Heart left ventricle (tissue), 13 donors: Measurements from ENCODE around the gene EID1.

Experiments used
- POLR2A ChIP-seq, 2 donors: fragments of 450-650 bp; IDR thresholded peaks; one replicate each; pipeline ENCODE4 v1.6.1; 2017; ENCODE audit warnings: antibody characterized with exemption in 2 of 2, mild to moderate bottlenecking in 2 of 2, moderate library complexity in 2 of 2
- TF ChIP-seq, protein P1 (sequence below), 12 donors: fragments of 200-600 bp; sonication (generic) in 4 of 12; IDR thresholded peaks; one replicate each; pipeline versions ENCODE4 v1.5.0 to v1.8.0; 2018 to 2022; ENCODE audit warnings: antibody characterized with exemption in 12 of 12, mild to moderate bottlenecking in 5 of 12
- donor health status: ischemic (EF 13 %, LVEDD 7.1; RV severe dilation, severe dysfunction).
- donor health status: DM: no; HTN: yes; CAD: no.
- donor health status: DM: no; HTN: no; CAD: no.
- donor health status: ischemic (EF 25% LVEDD 6.9; RV normal size, moderate dysfunction).
- donor health status: ischemic (EF 25% LVEDD 5.7; RV mildly dilated, moderate dysfunction).
- donor health status: ischemic (EF 35%, LVEDD 5.7; RV mildly dilated, moderate dysfunction).
- donor health status: nonischemic (EF 11% LVEDD 7.7; RV severe dilation, severe dysfunction).
- donor health status: DM: yes; HTN: yes; CAD: no.
- donor health status: PGD.
- donor health status: ischemic (EF 29% LVEDD 5.4; RV normal size, mild dysfunction).
- donor health status: nonischemic (EF 23%, LVEDD 6.1; RV moderate dilation, normal function).

DNA sequence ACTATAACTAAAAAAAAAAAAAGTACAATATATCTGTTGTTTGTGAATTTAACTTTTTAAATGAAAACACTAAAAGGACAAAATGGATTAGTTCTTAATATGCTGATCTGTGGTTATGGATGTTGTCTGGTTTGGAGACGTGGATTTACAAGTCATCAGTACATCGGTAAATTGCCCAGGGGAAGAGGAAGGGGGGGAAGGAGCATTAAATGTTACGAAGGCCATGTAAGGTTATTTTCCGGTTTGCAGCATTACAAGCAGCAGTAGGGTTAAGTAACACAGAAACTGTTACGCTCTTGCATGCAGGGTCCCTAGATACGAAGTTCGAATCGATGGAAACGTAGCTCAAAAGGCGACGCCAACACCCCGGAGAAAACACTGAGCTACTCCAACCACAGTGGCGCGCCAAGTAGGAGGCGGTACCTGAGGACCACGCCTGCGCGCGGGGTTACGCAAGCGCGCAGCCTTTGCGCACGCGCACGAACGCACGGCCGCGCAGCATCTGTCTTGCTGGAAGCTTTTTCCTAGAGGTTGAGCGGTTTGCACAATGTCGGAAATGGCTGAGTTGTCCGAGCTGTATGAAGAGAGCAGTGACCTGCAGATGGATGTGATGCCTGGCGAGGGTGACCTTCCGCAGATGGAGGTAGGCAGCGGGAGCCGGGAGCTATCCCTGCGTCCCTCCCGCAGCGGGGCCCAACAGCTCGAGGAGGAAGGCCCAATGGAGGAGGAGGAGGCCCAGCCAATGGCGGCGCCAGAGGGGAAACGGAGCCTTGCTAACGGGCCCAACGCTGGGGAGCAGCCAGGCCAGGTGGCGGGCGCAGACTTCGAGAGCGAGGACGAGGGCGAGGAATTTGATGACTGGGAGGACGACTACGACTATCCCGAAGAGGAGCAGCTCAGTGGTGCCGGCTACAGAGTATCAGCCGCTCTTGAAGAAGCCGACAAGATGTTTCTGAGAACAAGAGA is at the start of gene EID1:
- TF ChIP-seq, protein P1, sequence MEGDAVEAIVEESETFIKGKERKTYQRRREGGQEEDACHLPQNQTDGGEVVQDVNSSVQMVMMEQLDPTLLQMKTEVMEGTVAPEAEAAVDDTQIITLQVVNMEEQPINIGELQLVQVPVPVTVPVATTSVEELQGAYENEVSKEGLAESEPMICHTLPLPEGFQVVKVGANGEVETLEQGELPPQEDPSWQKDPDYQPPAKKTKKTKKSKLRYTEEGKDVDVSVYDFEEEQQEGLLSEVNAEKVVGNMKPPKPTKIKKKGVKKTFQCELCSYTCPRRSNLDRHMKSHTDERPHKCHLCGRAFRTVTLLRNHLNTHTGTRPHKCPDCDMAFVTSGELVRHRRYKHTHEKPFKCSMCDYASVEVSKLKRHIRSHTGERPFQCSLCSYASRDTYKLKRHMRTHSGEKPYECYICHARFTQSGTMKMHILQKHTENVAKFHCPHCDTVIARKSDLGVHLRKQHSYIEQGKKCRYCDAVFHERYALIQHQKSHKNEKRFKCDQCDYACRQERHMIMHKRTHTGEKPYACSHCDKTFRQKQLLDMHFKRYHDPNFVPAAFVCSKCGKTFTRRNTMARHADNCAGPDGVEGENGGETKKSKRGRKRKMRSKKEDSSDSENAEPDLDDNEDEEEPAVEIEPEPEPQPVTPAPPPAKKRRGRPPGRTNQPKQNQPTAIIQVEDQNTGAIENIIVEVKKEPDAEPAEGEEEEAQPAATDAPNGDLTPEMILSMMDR (IDR thresholded peaks at IDR 0.05): peak in 2 of 12 donors; percentile 8 to 29
- TF ChIP-seq POLR2A (IDR thresholded peaks at IDR 0.05): peak in 1 of 2 donors; percentile 77
